MCF 10A (cell line): ENCODE measurements around the gene NAT16. TPM values are rescaled to one million over a fixed set of nuclear protein-coding genes. Genes with fewer than 3 reads are reported as not detected.

Experiments
- Bru-seq: library from RNA; stranded (reverse); fragments of 400-500 nt; gene quantifications from one replicate; lab custom pipeline; 2021; lab: Mats Ljungman, UMichigan
- BruChase-seq, 2 experiments: library from RNA; stranded (reverse); fragments of 400-500 nt; gene quantifications; one replicate each; lab custom pipeline; 2021; lab: Mats Ljungman, UMichigan
- BruUV-seq: library from RNA; stranded (reverse); fragments of 400-500 nt; replicated peaks from 2 replicates; lab custom pipeline; 2021; lab: Mats Ljungman, UMichigan
- CTCF ChIA-PET: fragments of 300-600 bp; sonication (Branson Sonifier 250); formaldehyde crosslinking; extraction: SDS; loops from one replicate; lab custom pipeline; 2021; ENCODE audit warnings: antibody characterized with exemption, inconsistent platforms; lab: Yijun Ruan, JAX
- POLR2A ChIA-PET: fragments of 300-600, 350-650 bp; sonication (Branson Sonifier 250); formaldehyde crosslinking; extraction: SDS; loops from one replicate; lab custom pipeline; 2020; ENCODE audit warnings: antibody characterized with exemption, inconsistent platforms; lab: Yijun Ruan, JAX
- DNase-seq: peaks from one replicate; pipeline ENCODE4 v3.0.0-alpha.2; 2018; ENCODE audit not compliant: unreplicated experiment
- H3K27ac Mint-ChIP-seq: one replicate; pipeline ENCODE4 v1.8.0; 2022; ENCODE audit warnings: mild to moderate bottlenecking, low read depth, mixed read lengths; ENCODE audit not compliant: unreplicated experiment
- H3K27me3 Mint-ChIP-seq: one replicate; pipeline ENCODE4 v1.8.0; 2022; ENCODE audit warnings: mixed read lengths; ENCODE audit not compliant: insufficient read depth, unreplicated experiment
- H3K36me3 Mint-ChIP-seq: one replicate; pipeline ENCODE4 v1.8.0; 2022; ENCODE audit warnings: mild to moderate bottlenecking, moderate library complexity, mixed read lengths; ENCODE audit not compliant: insufficient read depth, unreplicated experiment
- H3K4me1 Mint-ChIP-seq: one replicate; pipeline ENCODE4 v1.8.0; 2022; ENCODE audit warnings: mixed read lengths; ENCODE audit not compliant: insufficient read depth, unreplicated experiment
- H3K4me3 Mint-ChIP-seq: one replicate; pipeline ENCODE4 v1.8.0; 2022; ENCODE audit warnings: mild to moderate bottlenecking, moderate library complexity, mixed read lengths; ENCODE audit not compliant: unreplicated experiment
- H3K9me3 Mint-ChIP-seq: one replicate; pipeline ENCODE4 v1.8.0; 2022; ENCODE audit warnings: mixed read lengths; ENCODE audit not compliant: unreplicated experiment
- intact Hi-C: fragments of 100-400 bp; cut with micrococcal nuclease; formaldehyde crosslinking; loops from 2 replicates; pipeline ENCODE4 v1.14.1; 2022
- long read RNA-seq: library from polyadenylated mRNA; stranded (forward); transcript quantifications from one replicate; pipeline ENCODE4 v2.0.0, GENCODE V29; 2022
- total RNA-seq: library from RNA; stranded (reverse); gene quantifications from 2 replicates; pipeline ENCODE4 v1.2.3, GENCODE V29; 2022
- TF ChIP-seq, protein P1 (sequence below): fragments of 200-600 bp; IDR thresholded peaks from one replicate; pipeline ENCODE4 v1.8.0; 2022; ENCODE audit warnings: antibody characterized with exemption, mild to moderate bottlenecking; ENCODE audit not compliant: unreplicated experiment

NAT16 gene
- total RNA-seq (not detected in 2 replicates), Bru-seq, nascent RNA (not detected), BruChase-seq, experiment 1, labeled RNA remaining after a 6-hour chase (percentile 8 among the genes with signal in this experiment), BruChase-seq, experiment 2, labeled RNA remaining after a 2-hour chase (not detected)
- long read RNA-seq, partial matches to known transcripts, result 0 of 1 reads
- long read RNA-seq, other reads (novel, unspliced or antisense), result 1 of 1 reads

DNA sequence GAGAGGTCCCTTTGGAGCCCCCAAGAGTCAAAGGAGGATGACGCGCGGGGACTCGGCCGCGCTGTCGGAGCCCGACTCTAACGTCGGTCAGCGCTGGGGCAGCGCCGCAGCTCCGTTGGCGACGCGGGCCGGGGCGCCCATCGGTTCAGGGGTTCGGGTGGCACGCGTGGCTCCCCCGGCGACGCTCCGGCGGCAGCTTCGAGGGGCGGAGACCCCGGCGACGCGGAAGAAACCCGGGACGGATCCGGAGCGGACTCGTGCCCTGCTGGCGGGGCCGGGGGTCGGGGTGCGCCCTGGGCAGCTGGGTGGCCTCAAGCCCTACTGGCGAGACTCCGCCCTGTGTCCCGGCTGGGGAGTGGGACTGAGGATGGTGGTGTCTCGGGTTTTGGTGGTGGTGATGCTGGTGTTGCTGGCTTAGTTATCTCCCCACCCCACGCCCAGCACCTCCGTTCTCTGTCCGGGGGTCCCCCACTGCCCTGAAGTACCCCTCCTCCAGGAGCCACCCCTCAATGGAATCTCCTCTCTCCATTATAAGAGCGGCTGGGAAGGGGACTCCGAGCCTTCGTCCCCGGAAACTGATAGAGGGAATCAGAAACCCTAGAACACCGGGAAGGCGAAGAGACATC, at the start of gene NAT16:
Gene NAT16, minus strand, starts transcription at position 164 of the 626 bp plus-strand sequence. CDS start 5,486 bp downstream, outside the sequence.
- no TSS peak for BruUV-seq
- CTCF ChIA-PET, result no interaction called here

DNA sequence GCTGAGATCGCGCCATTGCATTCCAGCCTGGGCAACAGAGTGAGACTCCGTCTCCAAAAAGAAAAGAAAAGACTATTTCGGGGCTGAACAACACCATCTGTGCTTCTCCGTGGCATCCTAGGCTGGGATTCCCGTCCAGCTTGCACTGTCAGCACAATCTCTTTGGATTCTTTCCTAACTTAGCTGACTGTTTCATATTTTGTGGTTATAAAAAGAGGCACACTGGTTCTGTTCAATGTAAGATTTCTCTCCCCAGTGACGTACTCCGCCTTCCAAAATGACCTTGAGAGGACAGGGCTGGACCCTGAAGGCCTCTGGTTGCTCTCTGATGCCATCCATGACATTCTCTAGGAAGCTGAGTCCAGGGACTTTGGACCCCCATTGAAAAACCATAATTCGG, 46.6 kb upstream of the NAT16 start:
- no TSS peak for BruUV-seq
- CTCF ChIA-PET, result interaction anchor here (0.6 to 2.5 kb wide), 3 partner anchors 17 to 110 kb away, joined by 3 to 12 read pairs (median 5); no protein-coding TSS in a partner anchor
- intact Hi-C loops, result no loop called here
- TF ChIP-seq, protein P1, sequence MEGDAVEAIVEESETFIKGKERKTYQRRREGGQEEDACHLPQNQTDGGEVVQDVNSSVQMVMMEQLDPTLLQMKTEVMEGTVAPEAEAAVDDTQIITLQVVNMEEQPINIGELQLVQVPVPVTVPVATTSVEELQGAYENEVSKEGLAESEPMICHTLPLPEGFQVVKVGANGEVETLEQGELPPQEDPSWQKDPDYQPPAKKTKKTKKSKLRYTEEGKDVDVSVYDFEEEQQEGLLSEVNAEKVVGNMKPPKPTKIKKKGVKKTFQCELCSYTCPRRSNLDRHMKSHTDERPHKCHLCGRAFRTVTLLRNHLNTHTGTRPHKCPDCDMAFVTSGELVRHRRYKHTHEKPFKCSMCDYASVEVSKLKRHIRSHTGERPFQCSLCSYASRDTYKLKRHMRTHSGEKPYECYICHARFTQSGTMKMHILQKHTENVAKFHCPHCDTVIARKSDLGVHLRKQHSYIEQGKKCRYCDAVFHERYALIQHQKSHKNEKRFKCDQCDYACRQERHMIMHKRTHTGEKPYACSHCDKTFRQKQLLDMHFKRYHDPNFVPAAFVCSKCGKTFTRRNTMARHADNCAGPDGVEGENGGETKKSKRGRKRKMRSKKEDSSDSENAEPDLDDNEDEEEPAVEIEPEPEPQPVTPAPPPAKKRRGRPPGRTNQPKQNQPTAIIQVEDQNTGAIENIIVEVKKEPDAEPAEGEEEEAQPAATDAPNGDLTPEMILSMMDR, result no peak
- Mint-ChIP-seq H3K9me3 (no peaks in the 10 kb centered on the region), H3K4me1 (peaks cover 6% of the 10 kb centered on the region), H3K36me3 (peaks cover 83% of the 10 kb centered on the region), H3K4me3 (no peak overlapping the region), H3K27me3 (no peaks in the 10 kb centered on the region), H3K27ac (no peak overlapping the region)
- DNase-seq, result no peak
- POLR2A ChIA-PET, result interaction anchor here (1.1 kb wide), 1 partner anchor 8 kb away, joined by 5 read pairs; the partner anchor contains the start of gene ZNHIT1

More for the DNA sequence above, at the start of gene NAT16:
- Mint-ChIP-seq H3K36me3 (no peaks in the 10 kb centered on the region), H3K9me3 (no peaks in the 10 kb centered on the region), H3K4me1 (peaks cover 12% of the 10 kb centered on the region), H3K27me3 (peaks cover 26% of the 10 kb centered on the region), H3K27ac (no peak within 1 kb of the TSS), H3K4me3 (peak within 1 kb of the TSS; percentile 46)
- TF ChIP-seq, protein P1, result no peak
- no peak for DNase-seq
- POLR2A ChIA-PET, result no interaction called here
- intact Hi-C loops, result no loop called here

DNA sequence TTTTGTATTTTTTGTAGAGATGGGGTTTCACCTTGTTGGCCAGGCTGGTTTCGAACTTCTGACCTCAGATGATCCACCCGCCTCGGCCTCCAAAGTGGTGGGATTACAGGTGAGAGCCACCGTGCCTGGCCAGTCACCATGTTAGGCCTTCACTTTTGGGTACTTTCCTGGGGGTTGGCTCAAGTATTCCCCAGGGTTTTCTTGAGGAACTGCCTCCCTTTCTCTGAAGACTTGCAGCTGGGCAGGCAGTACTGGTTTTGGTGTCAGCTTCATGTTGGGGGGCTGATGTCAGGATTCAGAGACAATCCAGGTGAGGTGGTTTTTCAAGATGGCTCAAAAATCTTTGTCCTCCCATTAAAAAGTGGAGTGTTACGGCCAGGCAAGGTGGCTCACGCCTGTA, 45.6 kb upstream of the NAT16 start:
- BruUV-seq, result no TSS peak
- Mint-ChIP-seq H3K36me3 (peaks cover 90% of the 10 kb centered on the region), H3K4me3 (no peak overlapping the region), H3K9me3 (no peaks in the 10 kb centered on the region), H3K27me3 (no peaks in the 10 kb centered on the region), H3K4me1 (peaks cover 9% of the 10 kb centered on the region), H3K27ac (no peak overlapping the region)
- TF ChIP-seq, protein P1, result no peak
- ChIA-PET CTCF (interaction anchor here (0.7 to 2.5 kb wide), 3 partner anchors 18 to 41 kb away, joined by 3 to 12 read pairs (median 4); no protein-coding TSS in a partner anchor), POLR2A (interaction anchor here (0.5 to 1.0 kb wide), 3 partner anchors 9 to 57 kb away, joined by 3 read pairs; no protein-coding TSS in a partner anchor)
- intact Hi-C loops, result no loop called here
- no peak for DNase-seq

DNA sequence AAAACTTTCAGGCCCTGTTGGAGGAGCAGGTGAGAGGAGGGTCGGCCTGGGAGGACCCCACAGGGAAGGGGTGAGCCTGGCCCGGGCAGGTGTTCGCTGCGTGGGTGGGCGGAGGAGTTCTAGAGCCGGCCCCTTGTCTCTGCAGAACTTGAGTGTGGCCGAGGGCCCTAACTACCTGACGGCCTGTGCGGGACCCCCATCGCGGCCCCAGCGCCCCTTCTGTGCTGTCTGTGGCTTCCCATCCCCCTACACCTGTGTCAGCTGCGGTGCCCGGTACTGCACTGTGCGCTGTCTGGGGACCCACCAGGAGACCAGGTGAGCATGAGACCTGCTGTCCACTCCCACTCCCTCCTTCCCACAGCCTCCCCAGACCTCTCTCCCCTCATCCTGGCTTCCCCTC, 43.4 kb upstream of the NAT16 start:
- H3K4me1 Mint-ChIP-seq, result peaks cover 15% of the 10 kb centered on the region
- H3K9me3 Mint-ChIP-seq, result no peaks in the 10 kb centered on the region
- H3K27ac Mint-ChIP-seq, result no peak overlapping the region
- no peak for DNase-seq
- TF ChIP-seq, protein P1, result no peak
- H3K27me3 Mint-ChIP-seq, result no peaks in the 10 kb centered on the region
- intact Hi-C loops, result no loop called here
- BruUV-seq, result no TSS peak
- no peak overlapping the region for H3K4me3 Mint-ChIP-seq
- H3K36me3 Mint-ChIP-seq, result peaks cover 76% of the 10 kb centered on the region
- CTCF ChIA-PET, result interaction anchor here (0.6 to 2.0 kb wide), 2 partner anchors 79 to 320 kb away, joined by 3 to 7 read pairs; no protein-coding TSS in a partner anchor
- POLR2A ChIA-PET, result no interaction called here
